NCI-H345 treated with DMSO at 0.1 percent for 48 hours (cell line): Measurements from ENCODE around the gene RND1.
A peak's percentile ranks its signal among the peaks of the same experiment; 100 is the strongest.
"Not testable (repeated sequence)": the region's sequence is repeated elsewhere in the genome, so short reads cannot be mapped to it uniquely, and the experiment has no call there.

Experiments
- DNase-seq: peaks from one replicate; lab custom pipeline; 2025; ENCODE audit not compliant: unreplicated experiment; lab: John Stamatoyannopoulos, UW

The RND1 gene

GRCh38 chr12:48865281-48866051, at the start of gene RND1:
Gene RND1 (minus strand): TSS chr12:48865870. CDS start chr12:48865767, 103 bp downstream.
- peak; percentile 56 for DNase-seq

GRCh38 chr12:48910196-48910595, 44.5 kb upstream of the RND1 start:
- DNase-seq = no peak

GRCh38 chr12:48909698-48910097, 44.0 kb upstream of the RND1 start:
- not testable (repeated sequence) for DNase-seq

DNA sequence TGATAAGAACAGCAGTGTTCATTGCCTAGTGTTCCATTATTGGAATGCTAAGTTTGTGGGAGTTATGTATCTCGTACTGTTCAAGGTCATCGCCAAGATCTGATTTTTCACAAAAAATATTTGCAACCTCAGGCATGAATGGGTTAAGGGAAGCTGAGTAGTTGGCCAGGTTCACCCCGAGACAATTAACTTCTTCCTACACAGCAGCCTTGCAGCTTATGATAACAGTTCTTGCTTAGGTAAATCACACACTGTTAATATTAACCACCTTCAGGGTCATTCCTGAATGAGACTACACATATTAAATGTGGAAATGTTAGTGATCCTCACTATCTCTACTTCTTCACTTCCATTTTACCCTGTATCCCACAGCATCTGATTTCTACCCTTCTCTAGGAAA, 41.6 kb upstream of the RND1 start:
- no peak for DNase-seq

GRCh38 chr12:48903982-48904411, 38.3 kb upstream of the RND1 start:
- DNase-seq = no peak

GRCh38 chr12:48903363-48903981, 37.8 kb upstream of the RND1 start:
- DNase-seq = no peak

- DNase-seq = no peak
Observed at GRCh38 chr12:48901278-48901677, 35.6 kb upstream of the RND1 start.

GRCh38 chr12:48899651-48900050, 34.0 kb upstream of the RND1 start:
- no peak for DNase-seq

GRCh38 chr12:48894271-48894670, 28.6 kb upstream of the RND1 start:
- no peak for DNase-seq

- peak; percentile 0 for DNase-seq
Observed at GRCh38 chr12:48890657-48891418, 25.2 kb upstream of the RND1 start.

DNA sequence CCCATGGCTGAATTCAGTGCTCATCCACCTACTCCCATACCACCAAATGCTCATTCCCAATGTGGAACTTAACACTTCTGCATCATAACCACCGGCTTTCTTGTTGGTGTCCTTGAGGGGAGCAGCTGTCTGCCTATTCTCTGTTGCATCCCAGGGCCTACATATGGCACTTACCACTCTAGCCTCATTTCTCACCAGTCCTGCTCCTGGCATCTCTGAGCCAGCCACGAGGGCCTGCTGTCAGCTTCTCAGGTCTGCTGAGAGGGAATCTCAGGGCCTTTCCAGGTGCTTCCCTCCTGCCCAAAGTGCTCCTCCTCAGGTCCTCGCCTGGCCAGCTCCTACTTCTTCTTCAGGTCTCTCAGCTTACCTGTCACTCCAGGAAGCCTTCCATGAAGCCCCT, 24.0 kb upstream of the RND1 start:
- no peak for DNase-seq

DNA sequence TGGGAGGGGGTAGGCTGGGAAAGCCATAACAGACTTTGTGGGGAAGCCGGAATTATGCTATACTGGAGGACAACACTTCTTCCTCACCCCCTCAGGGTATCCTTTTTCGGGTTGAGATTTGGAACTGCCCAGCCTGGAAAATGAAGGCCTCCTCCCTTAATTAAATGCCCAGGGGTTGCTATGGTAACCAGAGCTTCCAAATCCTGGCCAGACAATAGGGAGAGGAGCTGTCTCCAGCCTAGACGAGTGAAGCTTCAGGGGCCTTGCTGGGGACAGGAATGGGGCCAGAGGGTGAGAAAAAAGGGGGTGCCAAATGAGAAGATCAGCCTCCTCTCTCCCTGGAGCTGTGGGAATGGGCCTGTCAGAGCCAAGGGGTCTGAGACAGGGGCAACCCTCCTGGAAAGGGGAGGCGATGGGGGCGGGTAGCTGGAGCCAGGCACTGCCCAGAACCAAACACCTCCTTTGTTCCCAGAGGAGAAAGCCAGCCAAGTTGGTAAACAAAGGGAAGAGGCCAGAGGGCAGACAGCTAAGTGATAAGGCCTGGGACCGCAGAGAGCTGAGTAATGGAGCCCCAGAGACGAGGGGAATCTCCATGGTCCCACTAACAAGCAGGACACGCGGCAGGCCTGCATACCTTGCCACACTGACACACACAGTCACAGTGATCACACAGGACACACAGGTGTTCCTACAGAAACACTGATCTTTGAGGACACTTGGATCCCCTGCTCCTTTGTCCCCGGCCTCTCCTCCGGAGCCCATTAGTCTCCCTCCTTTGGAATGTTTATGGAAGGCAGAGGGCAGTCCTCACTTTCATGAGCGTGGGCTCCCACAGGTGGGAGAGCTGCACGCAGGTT, 17.9 kb upstream of the RND1 start:
- no peak for DNase-seq

- no peak for DNase-seq
Observed at GRCh38 chr12:48882972-48883304, 17.3 kb upstream of the RND1 start.

GRCh38 chr12:48882315-48882687, 16.6 kb upstream of the RND1 start:
- no peak for DNase-seq

DNA sequence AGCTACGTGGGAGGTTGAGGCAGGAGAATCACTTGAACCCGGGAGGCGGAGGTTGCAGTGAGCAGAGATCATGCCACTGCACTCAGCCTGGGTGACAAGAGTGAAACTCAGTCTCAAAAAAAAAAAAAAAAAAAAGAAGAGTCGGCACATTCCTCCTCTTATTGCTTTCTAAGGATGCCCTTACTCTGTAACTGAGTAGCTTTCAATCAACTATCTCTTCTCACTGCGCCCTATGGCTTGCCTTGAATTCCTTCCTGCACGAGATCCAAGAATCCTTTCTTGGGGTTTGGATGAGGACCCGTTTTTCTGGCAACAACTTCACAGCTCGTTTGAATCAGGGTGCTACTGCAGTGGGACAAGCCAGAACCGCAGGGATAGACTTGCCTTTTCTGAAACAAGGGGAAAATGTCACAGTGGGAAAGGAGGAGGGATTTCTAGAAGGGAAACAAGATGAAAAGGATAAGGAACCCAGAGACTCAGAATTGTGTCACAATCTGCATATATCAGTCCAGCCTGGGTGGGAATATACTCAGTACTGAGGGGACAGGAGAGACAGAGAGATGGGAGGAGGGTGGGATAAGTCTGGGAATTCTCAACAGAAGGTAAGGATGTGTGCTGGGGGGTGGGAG, 16.1 kb upstream of the RND1 start:
- DNase-seq = no peak

GRCh38 chr12:48880647-48881046, 15.0 kb upstream of the RND1 start:
- DNase-seq = no peak

- no peak for DNase-seq
Observed at GRCh38 chr12:48878548-48878947, 12.9 kb upstream of the RND1 start.

GRCh38 chr12:48875944-48876515, 10.4 kb upstream of the RND1 start:
- no peak for DNase-seq

- DNase-seq = not testable (repeated sequence)
Observed at GRCh38 chr12:48873534-48873933, 7.9 kb upstream of the RND1 start.

DNA sequence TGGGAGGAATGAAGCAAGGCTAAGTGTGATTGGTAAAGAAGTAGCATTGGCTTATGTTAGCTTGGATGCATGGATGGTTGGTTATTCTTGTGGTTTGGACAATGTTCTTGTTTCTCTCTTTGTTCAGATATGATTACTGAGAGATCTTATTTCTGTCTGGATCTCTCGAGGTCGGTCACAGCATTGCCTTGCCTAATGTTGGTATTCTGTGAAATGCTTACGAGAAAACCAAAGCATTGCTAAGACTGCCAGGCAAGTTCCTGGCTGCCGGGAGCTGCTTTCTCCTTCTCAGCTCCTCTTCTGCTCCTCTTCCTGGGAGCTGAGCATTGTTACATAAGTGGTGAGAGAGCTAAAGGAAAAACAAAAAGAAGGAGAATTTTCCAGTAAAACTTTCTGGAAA, 7.4 kb upstream of the RND1 start:
- no peak for DNase-seq
